Measurements from ENCODE around the gene ARHGEF28. TPM values are rescaled to one million over a fixed set of nuclear protein-coding genes. Genes with fewer than 3 reads are reported as not detected.
A peak's percentile ranks its signal among the peaks of the same experiment; 100 is the strongest.

ARHGEF28 gene
- total and polyA plus RNA-seq, 8 donors: 14.9 to 36.2 (median 24.6) TPM

GRCh38 chr5:73620334-73620687 is 5.7 kb upstream of the ARHGEF28 start:
- TF ChIP-seq CTCF (IDR thresholded peaks at IDR 0.05): no peak
- DNase-seq (no peak), ATAC-seq (peak in 1 of 4 donors; percentile 12), FAIRE-seq (no peak)
- 47 to 67% methylated on average over 1 of the region's 1 CpG for WGBS, 2 donors
- intact Hi-C loops (cut with DNase I): loop anchor here in 1 of 3 donors (10.0 kb wide), 1 partner anchor 54 kb away; no protein-coding TSS in a partner anchor
- Histone ChIP-seq H3K27me3 (no peaks in the 10 kb centered on the region), H3K4me1 (peaks cover 13 to 22% (median 19%) of the 10 kb centered on the region in 3 donors), H3K36me3 (no peaks in the 10 kb centered on the region), H3K27ac (no peak overlapping the region), H3K9me3 (no peaks in the 10 kb centered on the region), H3K4me3 (no peak overlapping the region)

DNA sequence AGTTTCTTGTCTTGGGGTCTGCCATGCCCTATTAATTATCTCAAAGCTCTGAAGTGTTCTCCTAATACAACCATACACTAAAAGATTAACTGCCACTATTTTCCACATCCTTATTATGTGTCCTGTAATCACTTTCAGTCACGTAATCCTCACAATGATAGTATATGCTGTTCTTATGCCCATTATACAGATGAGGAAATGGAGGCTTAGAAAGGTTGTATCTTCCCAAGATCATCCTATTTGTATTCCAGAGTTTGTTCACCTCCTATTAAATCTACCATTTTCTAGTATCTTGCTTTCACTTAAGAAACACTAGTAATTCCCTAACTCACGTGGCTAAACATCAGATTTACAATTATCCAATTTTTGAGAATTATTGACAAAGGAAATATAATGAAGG is 2.9 kb upstream of the ARHGEF28 start:
- intact Hi-C loops (cut with DNase I): loop anchor here in 1 of 3 donors (10.0 kb wide), 1 partner anchor 52 kb away; no protein-coding TSS in a partner anchor
- no peaks in the 10 kb centered on the region for H3K9me3 ChIP-seq
- no peak for DNase-seq
- no peak overlapping the region for H3K4me3 ChIP-seq
- peaks cover 15 to 27% (median 25%) of the 10 kb centered on the region in 3 donors for H3K4me1 ChIP-seq
- no peak for TF ChIP-seq CTCF (IDR thresholded peaks at IDR 0.05)
- peak overlapping the region in 3 of 4 donors; percentile 81 to 91 (median 89) for H3K27ac ChIP-seq
- no peaks in the 10 kb centered on the region for H3K36me3 ChIP-seq
- FAIRE-seq: no peak
- ATAC-seq: no peak
- 62 to 63% methylated on average over 2 of the region's 2 CpGs for WGBS, 2 donors
- no peaks in the 10 kb centered on the region for H3K27me3 ChIP-seq

- Histone ChIP-seq H3K9me3 (no peaks in the 10 kb centered on the region), H3K27me3 (no peaks in the 10 kb centered on the region), H3K36me3 (no peaks in the 10 kb centered on the region), H3K4me1 (peaks cover 15 to 27% (median 25%) of the 10 kb centered on the region in 3 donors), H3K4me3 (no peak overlapping the region), H3K27ac (peak overlapping the region in 3 of 4 donors; percentile 81 to 91 (median 89))
- 7 to 11% methylated on average over 2 of the region's 2 CpGs for WGBS, 2 donors
- DNase-seq (peak in 4 of 6 donors; percentile 36 to 67 (median 50)), FAIRE-seq (no peak), ATAC-seq (peak; percentile 36 to 67 (median 57))
- intact Hi-C loops (cut with DNase I): loop anchor here in 1 of 3 donors (10.0 kb wide), 1 partner anchor 51 kb away; no protein-coding TSS in a partner anchor
- no peak for TF ChIP-seq CTCF (IDR thresholded peaks at IDR 0.05)
Measured at GRCh38 chr5:73623901-73624404, 2.0 kb upstream of the ARHGEF28 start.

GRCh38 chr5:73624888-73625287 is 1.1 kb upstream of the ARHGEF28 start:
- no peak overlapping the region for H3K4me3 ChIP-seq
- TF ChIP-seq CTCF (IDR thresholded peaks at IDR 0.05): no peak
- intact Hi-C loops (cut with DNase I): loop anchor here in 1 of 3 donors (10.0 kb wide), 1 partner anchor 50 kb away; no protein-coding TSS in a partner anchor
- H3K36me3 ChIP-seq: no peaks in the 10 kb centered on the region
- WGBS, 2 donors: 61 to 67% methylated on average over 6 of the region's 6 CpGs
- DNase-seq (no peak), FAIRE-seq (no peak), ATAC-seq (no peak)
- H3K4me1 ChIP-seq: peaks cover 15 to 29% (median 28%) of the 10 kb centered on the region in 3 donors
- peak overlapping the region; percentile 77 to 91 (median 85) for H3K27ac ChIP-seq
- no peaks in the 10 kb centered on the region for H3K27me3 ChIP-seq
- H3K9me3 ChIP-seq: no peaks in the 10 kb centered on the region

- TF ChIP-seq CTCF (IDR thresholded peaks at IDR 0.05): no peak
- peak overlapping the region; percentile 77 to 91 (median 85) for H3K27ac ChIP-seq
- H3K4me3 ChIP-seq: peak overlapping the region; percentile 11 to 83 (median 57)
- ATAC-seq (peak; percentile 17 to 46 (median 30)), FAIRE-seq (no peak), DNase-seq (no peak)
- intact Hi-C loops (cut with DNase I): loop anchor here in 1 of 3 donors (10.0 kb wide), 1 partner anchor 49 kb away; no protein-coding TSS in a partner anchor
- H3K9me3 ChIP-seq: no peaks in the 10 kb centered on the region
- H3K36me3 ChIP-seq: no peaks in the 10 kb centered on the region
- no peaks in the 10 kb centered on the region for H3K27me3 ChIP-seq
- 2% methylated on average over 33 of the region's 33 CpGs for WGBS, 2 donors
- peaks cover 15 to 34% (median 33%) of the 10 kb centered on the region in 3 donors for H3K4me1 ChIP-seq
Measured at GRCh38 chr5:73625372-73625943, 538 bp upstream of the ARHGEF28 start.

Data from pancreas (tissue), 10 donors.